Upper lobe of left lung (tissue), 4 donors: ENCODE measurements around the gene ERC1.

Experiments
- CTCF ChIP-seq, 6 experiments: fragments of 450-650 bp in 4 of 6; fragments of 200-600 bp in 2 of 6; sonication (generic) in 2 of 6; IDR thresholded peaks; one replicate each; pipeline ENCODE4 v1.5.1; 2016 to 2019; ENCODE audit warnings: antibody characterized with exemption in 6 of 6
- POLR2A ChIP-seq, 4 donors: fragments of 450-650 bp; IDR thresholded peaks; one replicate each; pipeline ENCODE4 v1.5.1; 2016 to 2017; ENCODE audit warnings: antibody characterized with exemption in 4 of 4, mild to moderate bottlenecking in 2 of 4

- TF ChIP-seq CTCF (IDR thresholded peaks at IDR 0.05) (no peak), POLR2A (IDR thresholded peaks at IDR 0.05) (no peak)
These were observed 371.2 kb downstream of the ERC1 start for GRCh38 chr12:1362143-1362662.
